Stomach (tissue), 9 donors: ENCODE data around the gene DYRK2. TPM values are rescaled to one million over a fixed set of nuclear protein-coding genes. Genes with fewer than 3 reads are reported as not detected.

Experiments
- DNase-seq, 2 donors: peaks; one replicate each; pipeline versions ENCODE4 v3.0.0 to v3.0.0-alpha.2; 2013 to 2019
- H3K27ac ChIP-seq, 5 donors: fragments of 200-600 bp in 4 of 5; sonication (generic) in 4 of 5; one replicate each; pipeline ENCODE4 v1.5.1; 2013 to 2019; ENCODE audit warnings: mild to moderate bottlenecking in 1 of 5, moderate library complexity in 1 of 5
- H3K27me3 ChIP-seq, 3 donors: fragments of 200-600 bp; sonication (generic); one replicate each; pipeline ENCODE4 v1.5.1; 2017 to 2019; ENCODE audit warnings: mixed run types in 1 of 3
- H3K36me3 ChIP-seq, 4 donors: fragments of 200-600 bp; sonication (generic); 1 replicate in 3 of 4; 2 replicates in 1 of 4; pipeline ENCODE4 v1.5.1; 2016 to 2019
- H3K4me1 ChIP-seq, 4 donors: fragments of 200-600 bp; sonication (generic); one replicate each; pipeline ENCODE4 v1.5.1; 2016 to 2019
- H3K4me3 ChIP-seq, 4 donors: fragments of 200-600 bp; sonication (generic) in 3 of 4; one replicate each; pipeline ENCODE4 v1.5.1; 2016 to 2019; ENCODE audit warnings: mild to moderate bottlenecking in 1 of 4
- H3K9me3 ChIP-seq, 4 donors: fragments of 200-600 bp; sonication (generic); one replicate each; pipeline ENCODE4 v1.5.1; 2016 to 2019
- CTCF ChIP-seq, 7 experiments: fragments of 450-650 bp in 4 of 7; fragments of 200-600 bp in 3 of 7; sonication (generic) in 3 of 7; IDR thresholded peaks; one replicate each; pipeline ENCODE4 v1.5.1; 2016 to 2019; ENCODE audit warnings: antibody characterized with exemption in 7 of 7, control low read depth in 2 of 7, mild to moderate bottlenecking in 1 of 7
- EP300 ChIP-seq: sonication (generic); formaldehyde crosslinking; IDR thresholded peaks from one replicate; pipeline ENCODE4 v1.6.1; 2017; ENCODE audit warnings: antibody characterized with exemption
- POLR2A ChIP-seq, 4 donors: fragments of 450-650 bp; IDR thresholded peaks; one replicate each; pipeline ENCODE4 v1.6.1; 2016; ENCODE audit warnings: antibody characterized with exemption in 4 of 4, control low read depth in 2 of 4, mild to moderate bottlenecking in 1 of 4, moderate library complexity in 1 of 4
- POLR2AphosphoS5 ChIP-seq, 3 donors: sonication (generic); formaldehyde crosslinking; IDR thresholded peaks; one replicate each; pipeline ENCODE4 v1.6.1; 2016; ENCODE audit warnings: antibody characterized with exemption in 3 of 3
- WGBS, 5 donors: extraction: QIAGEN DNeasy Blood & Tissue Kit in 3 of 5; methylation state at CpG; one replicate each; pipeline versions ENCODE4 v1.1.5 to v1.1.7; 2013 to 2018; 5-methylcytosine and 5-hydroxymethylcytosine counted together
- intact Hi-C: fragments of 100-400 bp; cut with DNase I; formaldehyde crosslinking; loops from one replicate; pipeline ENCODE4 v1.15.1; 2023; ENCODE audit warnings: low total_unique reads
- polyA plus RNA-seq, 3 donors: library from polyadenylated mRNA; stranded (reverse); fragments of 200-250 nt; gene quantifications; one replicate each; pipeline ENCODE4 v1.2.3, GENCODE V29; 2013
- total RNA-seq, 5 donors: library from RNA; depleted of rRNA; stranded (reverse); fragments of >200 nt; gene quantifications; one replicate each; pipeline versions ENCODE4 v1.1.0 to v1.2.3, GENCODE V29; 2014 to 2016
- donor health status: healthy with polysubstance abuse.
- donor health status: Bipolar disorder and iron deficiency.
- donor health status: healthy.

DYRK2 gene
- total and polyA plus RNA-seq, 8 donors, result 3.3 to 43.9 (median 18.1) TPM

DNA sequence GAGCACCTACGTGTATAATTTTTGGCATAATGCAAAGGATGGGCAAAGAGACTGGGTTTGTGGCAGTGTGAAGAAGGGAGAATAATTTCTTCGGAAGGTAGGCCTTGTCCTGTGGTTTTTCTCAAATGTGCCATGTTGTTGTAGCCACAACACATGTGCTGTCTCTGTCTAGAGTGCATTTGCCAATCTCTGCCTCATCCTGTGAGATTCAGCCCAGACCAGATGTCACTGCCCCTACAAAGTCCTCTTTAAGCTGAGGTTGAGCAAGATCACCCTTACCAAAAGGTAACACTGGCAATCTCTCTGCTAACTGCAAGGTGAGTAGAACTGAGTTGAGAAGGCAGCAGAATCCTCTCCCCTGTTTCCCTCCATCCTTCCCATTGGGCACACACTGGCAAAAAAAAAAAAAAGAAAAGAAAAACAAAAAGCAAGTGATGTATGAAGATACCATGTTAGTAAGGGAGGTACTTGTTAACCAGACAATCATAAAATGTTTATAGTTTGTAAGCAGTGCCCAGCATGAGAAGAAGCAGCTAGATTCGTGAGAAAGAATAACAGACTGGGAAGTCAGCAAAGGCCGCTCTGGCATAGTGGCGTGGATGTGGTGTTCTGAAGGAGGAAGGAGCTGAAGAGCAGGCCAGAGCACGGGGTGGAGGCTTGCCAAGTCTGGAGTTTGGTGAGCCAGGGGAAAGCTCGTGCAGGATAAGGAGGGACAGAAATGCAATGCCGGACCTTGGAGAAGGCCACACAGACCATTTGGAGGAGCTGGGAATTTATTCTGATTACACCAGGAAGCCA lies 18.9 kb downstream of the DYRK2 start:
- peaks cover 12 to 55% (median 30%) of the 10 kb centered on the region in 4 donors for H3K4me1 ChIP-seq
- no peaks in the 10 kb centered on the region for H3K27me3 ChIP-seq
- peak; percentile 30 to 77 for DNase-seq
- 37 to 55% (median 40%) methylated on average over 8 of the region's 8 CpGs for WGBS, 5 donors
- H3K4me3 ChIP-seq, result no peak overlapping the region
- no peaks in the 10 kb centered on the region for H3K36me3 ChIP-seq
- H3K27ac ChIP-seq, result peak overlapping the region in 3 of 5 donors; percentile 15 to 60 (median 28)
- no peak for TF ChIP-seq CTCF (IDR thresholded peaks at IDR 0.05)
- TF ChIP-seq POLR2AphosphoS5 (IDR thresholded peaks at IDR 0.05), result peak in 1 of 3 donors; percentile 13
- no peaks in the 10 kb centered on the region for H3K9me3 ChIP-seq
- intact Hi-C loops, result no loop called here

GRCh38 chr12:67669217-67669933 lies 20.8 kb downstream of the DYRK2 start:
- H3K27me3 ChIP-seq, result no peaks in the 10 kb centered on the region
- peaks cover 0 to 6% (median 2%) of the 10 kb centered on the region in 4 donors for H3K36me3 ChIP-seq
- H3K4me1 ChIP-seq, result peaks cover 6 to 42% (median 24%) of the 10 kb centered on the region in 4 donors
- intact Hi-C loops, result no loop called here
- no peak for DNase-seq
- H3K27ac ChIP-seq, result no peak overlapping the region
- TF ChIP-seq EP300 (no peak), POLR2A (IDR thresholded peaks at IDR 0.05) (no peak), CTCF (IDR thresholded peaks at IDR 0.05) (no peak), POLR2AphosphoS5 (IDR thresholded peaks at IDR 0.05) (no peak)
- peaks cover 0 to 13% (median 4%) of the 10 kb centered on the region in 4 donors for H3K9me3 ChIP-seq
- H3K4me3 ChIP-seq, result no peak overlapping the region
- WGBS, 5 donors, result 87 to 95% (median 88%) methylated on average over 6 of the region's 6 CpGs

DNA sequence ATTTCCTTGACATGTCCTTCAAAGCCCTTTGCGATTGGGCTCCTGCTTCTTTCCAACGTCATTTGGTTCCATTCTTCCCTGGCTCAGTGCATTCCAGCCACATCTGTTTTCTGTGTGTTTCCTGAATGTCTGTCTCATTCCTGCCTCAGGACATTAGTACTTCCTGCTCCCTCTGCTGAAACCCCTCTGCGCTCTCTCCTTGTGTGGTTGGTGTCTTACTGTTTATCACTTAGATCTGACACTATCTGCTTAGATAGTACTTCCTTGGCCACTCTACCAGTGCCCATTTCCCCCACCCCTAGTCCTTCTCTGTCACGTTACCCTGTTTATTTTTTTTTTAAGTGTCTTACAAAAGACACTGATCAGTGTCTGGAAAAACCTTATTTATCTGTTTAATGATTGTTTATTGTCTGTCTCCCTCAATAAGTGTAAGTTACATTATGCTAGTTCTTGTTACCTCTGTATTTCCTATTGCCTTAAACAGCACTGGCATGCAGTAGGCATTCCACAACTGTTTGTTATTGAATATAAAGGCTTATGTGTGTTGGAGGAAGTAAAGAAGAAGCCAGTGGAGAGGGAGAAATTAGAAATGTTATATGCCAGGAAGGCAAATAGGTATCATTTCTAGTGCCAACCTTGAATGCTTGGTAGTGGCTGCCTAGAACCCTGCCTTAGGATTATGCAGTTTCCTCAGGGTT lies 21.5 kb downstream of the DYRK2 start:
- WGBS, 5 donors, result 78 to 89% (median 85%) methylated on average over 4 of the region's 4 CpGs
- Histone ChIP-seq H3K4me1 (peaks cover 6 to 42% (median 24%) of the 10 kb centered on the region in 4 donors), H3K27me3 (no peaks in the 10 kb centered on the region), H3K4me3 (no peak overlapping the region), H3K27ac (no peak overlapping the region), H3K9me3 (peaks cover 0 to 16% (median 4%) of the 10 kb centered on the region in 4 donors), H3K36me3 (peaks cover 0 to 6% (median 2%) of the 10 kb centered on the region in 4 donors)
- no peak for TF ChIP-seq POLR2AphosphoS5 (IDR thresholded peaks at IDR 0.05)
- no peak for TF ChIP-seq CTCF (IDR thresholded peaks at IDR 0.05)
- no peak for TF ChIP-seq EP300
- no peak for TF ChIP-seq POLR2A (IDR thresholded peaks at IDR 0.05)
- no peak for DNase-seq
- intact Hi-C loops, result no loop called here

- intact Hi-C loops, result no loop called here
- peaks cover 6 to 29% (median 19%) of the 10 kb centered on the region in 4 donors for H3K4me1 ChIP-seq
- no peaks in the 10 kb centered on the region for H3K27me3 ChIP-seq
- no peak for DNase-seq
- TF ChIP-seq CTCF (IDR thresholded peaks at IDR 0.05) (no peak), POLR2A (IDR thresholded peaks at IDR 0.05) (no peak), POLR2AphosphoS5 (IDR thresholded peaks at IDR 0.05) (no peak), EP300 (no peak)
- no peak overlapping the region for H3K4me3 ChIP-seq
- H3K36me3 ChIP-seq, result peaks cover 0 to 6% (median 2%) of the 10 kb centered on the region in 4 donors
- H3K9me3 ChIP-seq, result peaks cover 0 to 16% (median 4%) of the 10 kb centered on the region in 4 donors
- no peak overlapping the region for H3K27ac ChIP-seq
- 78 to 92% (median 85%) methylated on average over 2 of the region's 2 CpGs for WGBS, 5 donors
These were observed 22.9 kb downstream of the DYRK2 start for GRCh38 chr12:67671419-67671818.
